A673 (cell line): ENCODE data around the gene MID1. TPM values are rescaled to one million over a fixed set of nuclear protein-coding genes. Genes with fewer than 3 reads are reported as not detected.

ENCODE experiments used
- BruUV-seq: library from RNA; stranded (reverse); fragments of 400-500 nt; replicated peaks from 2 replicates; lab custom pipeline; 2021; lab: Mats Ljungman, UMichigan
- CTCF ChIA-PET: fragments of 300-600 bp; sonication (Branson Sonifier 250); formaldehyde crosslinking; loops from one replicate; lab custom pipeline; 2022; ENCODE audit warnings: antibody characterized with exemption; lab: Charles Lee
- POLR2A ChIA-PET: fragments of 300-600 bp; sonication (Branson Sonifier 250); formaldehyde crosslinking; loops from one replicate; lab custom pipeline; 2022; ENCODE audit warnings: antibody characterized with exemption; ENCODE audit not compliant: low non-redundant PET; lab: Charles Lee
- DNase-seq: peaks from one replicate; pipeline ENCODE4 v3.0.0-alpha.2; 2015; ENCODE audit warnings: low spot score
- H3K27ac ChIP-seq: fragments of 200-600 bp; sonication (generic); 2 replicates; pipeline ENCODE4 v1.5.1; 2016; ENCODE audit warnings: mixed run types, low read depth, mild to moderate bottlenecking, mixed read lengths, antibody characterized with exemption, low read length; ENCODE audit not compliant: poor library complexity, severe bottlenecking
- H3K27me3 ChIP-seq: fragments of 200-600 bp; sonication (generic); replicated peaks from 2 replicates; pipeline ENCODE4 v1.6.1; 2017; ENCODE audit warnings: mixed run types, low read depth, mild to moderate bottlenecking, mixed read lengths, antibody characterized with exemption, low read length; ENCODE audit not compliant: insufficient read depth, poor library complexity
- H3K36me3 ChIP-seq: fragments of 200-600 bp; sonication (generic); 2 replicates; pipeline ENCODE4 v1.6.1; 2016; ENCODE audit warnings: mixed run types, mild to moderate bottlenecking, mixed read lengths, antibody characterized with exemption, low read length; ENCODE audit not compliant: insufficient read depth, poor library complexity, severe bottlenecking
- H3K4me1 ChIP-seq: fragments of 200-600 bp; sonication (generic); 2 replicates; pipeline ENCODE4 v1.6.1; 2017; ENCODE audit warnings: mixed run types, mild to moderate bottlenecking, mixed read lengths, antibody characterized with exemption, low read length; ENCODE audit not compliant: insufficient read depth, poor library complexity, severe bottlenecking
- H3K4me3 ChIP-seq: fragments of 200-600 bp; sonication (generic); 2 replicates; pipeline ENCODE4 v1.5.1; 2016; ENCODE audit warnings: low read depth, mixed run types, mild to moderate bottlenecking, mixed read lengths, low read length; ENCODE audit not compliant: poor library complexity, severe bottlenecking
- H3K9me3 ChIP-seq: fragments of 200-600 bp; sonication (generic); 2 replicates; pipeline ENCODE4 v1.6.1; 2016; ENCODE audit warnings: mixed run types, low read depth, mild to moderate bottlenecking, mixed read lengths, antibody characterized with exemption, low read length; ENCODE audit not compliant: poor library complexity, severe bottlenecking
- CTCF ChIP-seq: fragments of 300-800, 200-600 bp; sonication (generic); conservative IDR thresholded peaks from 2 replicates; pipeline ENCODE4 v1.5.1; 2017; ENCODE audit warnings: low read depth, mild to moderate bottlenecking, antibody characterized with exemption, low read length, moderate library complexity, mixed read lengths
- EZH2 ChIP-seq: fragments of 200-600 bp; sonication (generic); IDR thresholded peaks from 2 replicates; pipeline ENCODE4 v1.6.1; 2017; ENCODE audit warnings: borderline replicate concordance, low read depth, mild to moderate bottlenecking, mixed read lengths, antibody characterized with exemption, low read length; ENCODE audit not compliant: poor library complexity, severe bottlenecking
- intact Hi-C: fragments of 100-400 bp; cut with micrococcal nuclease; formaldehyde crosslinking; loops from one replicate; pipeline ENCODE4 v1.10.0; 2022; ENCODE audit not compliant: unreplicated experiment
- total RNA-seq: library from RNA; stranded (reverse); gene quantifications from 2 replicates; pipeline ENCODE4 v1.2.3, GENCODE V29; 2021

The MID1 gene
- total RNA-seq, 1 experiment from 2014 or later = 7.0 TPM

- H3K27me3 ChIP-seq = no peaks in the 10 kb centered on the region
- intact Hi-C loops = no loop called here
- no TSS peak for BruUV-seq
Measured at GRCh38 chrX:10665681-10666080, 45.3 kb upstream of the MID1 start.

GRCh38 chrX:10660171-10660570 is 39.8 kb upstream of the MID1 start:
- ChIA-PET CTCF (no interaction called here), POLR2A (no interaction called here)
- no peaks in the 10 kb centered on the region for H3K4me1 ChIP-seq
- no peak overlapping the region for H3K4me3 ChIP-seq
- TF ChIP-seq EZH2 = no peak
- TF ChIP-seq CTCF = no peak
- no peak overlapping the region for H3K27ac ChIP-seq
- no peaks in the 10 kb centered on the region for H3K36me3 ChIP-seq
- no TSS peak for BruUV-seq
- H3K27me3 ChIP-seq = no peaks in the 10 kb centered on the region
- no peak for DNase-seq
- intact Hi-C loops = no loop called here
- no peaks in the 10 kb centered on the region for H3K9me3 ChIP-seq

More at GRCh38 chrX:10665681-10666080, 45.3 kb upstream of the MID1 start:
- H3K4me1 ChIP-seq = no peaks in the 10 kb centered on the region
- ChIA-PET CTCF (no interaction called here), POLR2A (interaction anchor here (0.7 kb wide), 1 partner anchor 448 kb away, joined by 4 read pairs; no protein-coding TSS in a partner anchor)
- TF ChIP-seq EZH2 (no peak), CTCF (no peak)
- no peaks in the 10 kb centered on the region for H3K9me3 ChIP-seq
- DNase-seq = no peak
- no peaks in the 10 kb centered on the region for H3K36me3 ChIP-seq
- H3K27ac ChIP-seq = no peak overlapping the region
- H3K4me3 ChIP-seq = no peak overlapping the region

- ChIA-PET POLR2A (no interaction called here), CTCF (no interaction called here)
- BruUV-seq = no TSS peak
- no peak for DNase-seq
- Histone ChIP-seq H3K4me3 (no peak overlapping the region), H3K27ac (no peak overlapping the region), H3K36me3 (no peaks in the 10 kb centered on the region), H3K4me1 (no peaks in the 10 kb centered on the region), H3K9me3 (no peaks in the 10 kb centered on the region), H3K27me3 (no peaks in the 10 kb centered on the region)
- intact Hi-C loops = no loop called here
- TF ChIP-seq EZH2 = no peak
- no peak for TF ChIP-seq CTCF
Measured at GRCh38 chrX:10656214-10656613, 35.8 kb upstream of the MID1 start.
